GM23338 (cell line): ENCODE measurements around the gene HIVEP3. TPM values are rescaled to one million over a fixed set of nuclear protein-coding genes. Genes with fewer than 3 reads are reported as not detected.

Source experiments
- ATAC-seq: fragments of 200-7000 bp; cut with Tn5 transposase; 3 replicates; pipeline ENCODE4 v1.9.1; 2020
- DNase-seq: peaks from one replicate; pipeline ENCODE4 v3.0.0-alpha.2; 2015; ENCODE audit warnings: low spot score
- H2AFZ ChIP-seq: fragments of 200-600 bp; sonication (generic); 2 replicates; pipeline ENCODE4 v1.8.0; 2016; ENCODE audit warnings: antibody characterized with exemption, mild to moderate bottlenecking, moderate library complexity
- H3F3A ChIP-seq: fragments of 200-600 bp; sonication (generic); replicated peaks from 2 replicates; pipeline ENCODE4 v1.8.0; 2017; ENCODE audit warnings: antibody characterized with exemption, mixed run types, low read depth
- H3K27ac ChIP-seq: fragments of 200-600 bp; sonication (generic); 2 replicates; pipeline ENCODE4 v1.6.1; 2016; ENCODE audit warnings: low read depth
- H3K27me3 ChIP-seq: fragments of 200-600 bp; sonication (generic); 2 replicates; pipeline ENCODE4 v1.8.0; 2016; ENCODE audit warnings: mild to moderate bottlenecking, mixed run types, moderate library complexity; ENCODE audit not compliant: insufficient read depth
- H3K36me3 ChIP-seq: fragments of 200-600 bp; sonication (generic); 2 replicates; pipeline ENCODE4 v1.8.0; 2016; ENCODE audit warnings: mild to moderate bottlenecking; ENCODE audit not compliant: insufficient read depth
- H3K4me1 ChIP-seq: fragments of 200-600 bp; sonication (generic); 2 replicates; pipeline ENCODE4 v1.8.0; 2016; ENCODE audit warnings: mild to moderate bottlenecking, moderate library complexity; ENCODE audit not compliant: insufficient read depth
- H3K4me2 ChIP-seq: fragments of 200-600 bp; sonication (generic); 2 replicates; pipeline ENCODE4 v1.7.1; 2017; ENCODE audit warnings: mixed run types
- H3K4me3 ChIP-seq: fragments of 200-600 bp; sonication (generic); 2 replicates; pipeline ENCODE4 v1.6.1; 2016; ENCODE audit warnings: mixed run types
- H3K79me2 ChIP-seq: fragments of 200-600 bp; sonication (generic); replicated peaks from 2 replicates; pipeline ENCODE4 v1.8.0; 2017; ENCODE audit warnings: mild to moderate bottlenecking; ENCODE audit not compliant: insufficient read depth
- H3K9me2 ChIP-seq: fragments of 200-600 bp; sonication (generic); 2 replicates; pipeline ENCODE4 v1.8.0; 2017; ENCODE audit not compliant: insufficient read depth
- H4K20me1 ChIP-seq: fragments of 200-600 bp; sonication (generic); replicated peaks from 2 replicates; pipeline ENCODE4 v1.8.0; 2017; ENCODE audit warnings: mild to moderate bottlenecking; ENCODE audit not compliant: insufficient read depth
- H3K27ac Mint-ChIP-seq: 2 replicates; pipeline ENCODE4 v1.8.0; 2020; ENCODE audit warnings: inconsistent platforms, mild to moderate bottlenecking, moderate library complexity, mixed read lengths
- H3K27me3 Mint-ChIP-seq: 3 replicates; pipeline ENCODE4 v1.8.0; 2022; ENCODE audit warnings: low read depth, mild to moderate bottlenecking, moderate library complexity, mixed read lengths, inconsistent platforms; ENCODE audit not compliant: insufficient read depth, poor library complexity
- H3K36me3 Mint-ChIP-seq: 3 replicates; pipeline ENCODE4 v1.8.0; 2021; ENCODE audit warnings: low read depth, mild to moderate bottlenecking, inconsistent platforms, moderate library complexity, mixed read lengths
- H3K4me1 Mint-ChIP-seq: 3 replicates; pipeline ENCODE4 v1.8.0; 2020; ENCODE audit warnings: mild to moderate bottlenecking, inconsistent platforms, mixed read lengths
- H3K4me3 Mint-ChIP-seq: 3 replicates; pipeline ENCODE4 v1.8.0; 2021; ENCODE audit warnings: moderate library complexity, mild to moderate bottlenecking, inconsistent platforms, mixed read lengths
- H3K9me3 Mint-ChIP-seq: 3 replicates; pipeline ENCODE4 v1.8.0; 2020; ENCODE audit warnings: moderate library complexity, mild to moderate bottlenecking, inconsistent platforms, mixed read lengths
- CREB1 ChIP-seq: fragments of 250-450 bp; sonication (Bioruptor Pico); IDR thresholded peaks from 2 replicates; pipeline ENCODE4 v1.5.0; 2020; ENCODE audit warnings: low read depth, mild to moderate bottlenecking, moderate library complexity
- EZH2 ChIP-seq: fragments of 200-600 bp; sonication (generic); IDR thresholded peaks from one replicate; pipeline ENCODE4 v1.8.0; 2017; ENCODE audit warnings: antibody characterized with exemption, mild to moderate bottlenecking, low read depth; ENCODE audit not compliant: unreplicated experiment
- EZH2phosphoT487 ChIP-seq: fragments of 200-600 bp; sonication (generic); IDR thresholded peaks from one replicate; pipeline ENCODE4 v1.8.1; 2018; ENCODE audit warnings: antibody characterized with exemption; ENCODE audit not compliant: unreplicated experiment
- JUNB ChIP-seq: IDR thresholded peaks from one replicate; pipeline ENCODE4 v1.6.1; 2016; ENCODE audit warnings: antibody characterized with exemption; ENCODE audit not compliant: unreplicated experiment
- NANOG ChIP-seq: IDR thresholded peaks from 2 replicates; pipeline ENCODE4 v1.6.1; 2016; ENCODE audit warnings: antibody characterized with exemption, borderline replicate concordance
- POLR2AphosphoS5 ChIP-seq: IDR thresholded peaks from 2 replicates; pipeline ENCODE4 v1.6.1; 2016; ENCODE audit warnings: antibody characterized with exemption, low read depth
- STAT1 ChIP-seq: IDR thresholded peaks from one replicate; pipeline ENCODE4 v1.6.1; 2016; ENCODE audit warnings: antibody characterized with exemption; ENCODE audit not compliant: unreplicated experiment
- ZNF114 ChIP-seq: fragments of 250-450 bp; sonication (Bioruptor Pico); IDR thresholded peaks from 2 replicates; pipeline ENCODE4 v1.5.0; 2020; ENCODE audit warnings: mild to moderate bottlenecking, moderate library complexity
- ZNF331 ChIP-seq: fragments of 250-450 bp; sonication (Bioruptor Pico); IDR thresholded peaks from 2 replicates; pipeline ENCODE4 v1.5.0; 2020; ENCODE audit warnings: low read depth, mild to moderate bottlenecking, moderate library complexity
- ZNF462 ChIP-seq: fragments of 250-450 bp; sonication (Bioruptor Pico); IDR thresholded peaks from 2 replicates; pipeline ENCODE4 v1.5.0; 2020; ENCODE audit warnings: mild to moderate bottlenecking, moderate library complexity
- polyA plus RNA-seq: library from polyadenylated mRNA; unstranded; fragments of >200 nt; fragmentation: Nextera tagmentation; extraction: Ambion mirVana; gene quantifications from 2 replicates; pipeline ENCODE4 v1.2.1, GENCODE V29; 2016
- total RNA-seq: library from RNA; depleted of rRNA; stranded (reverse); fragments of >200 nt; shearing (Covaris generic); gene quantifications from 2 replicates; pipeline ENCODE4 v1.2.3, GENCODE V29; 2014
- TF ChIP-seq, protein P1 (sequence below): IDR thresholded peaks from 2 replicates; pipeline ENCODE4 v1.6.1; 2016; ENCODE audit warnings: antibody characterized with exemption
- TF ChIP-seq, protein P2 (sequence below), 2 experiments: fragments of 200-600 bp in 1 of 2; sonication (generic) in 1 of 2; conservative IDR thresholded peaks; 2 replicates each; pipeline versions ENCODE4 v1.5.1 to v1.6.1; 2016 to 2017; ENCODE audit warnings: antibody characterized with exemption in 2 of 2, low read depth in 2 of 2, mild to moderate bottlenecking in 2 of 2, moderate library complexity in 1 of 2
- TF ChIP-seq, protein P3 (sequence below): IDR thresholded peaks from one replicate; pipeline ENCODE4 v1.6.1; 2018; ENCODE audit warnings: antibody characterized with exemption; ENCODE audit not compliant: unreplicated experiment

The HIVEP3 gene
- total and polyA plus RNA-seq, 2 experiments from 2014 or later, result 0.14 to 0.24 TPM

DNA sequence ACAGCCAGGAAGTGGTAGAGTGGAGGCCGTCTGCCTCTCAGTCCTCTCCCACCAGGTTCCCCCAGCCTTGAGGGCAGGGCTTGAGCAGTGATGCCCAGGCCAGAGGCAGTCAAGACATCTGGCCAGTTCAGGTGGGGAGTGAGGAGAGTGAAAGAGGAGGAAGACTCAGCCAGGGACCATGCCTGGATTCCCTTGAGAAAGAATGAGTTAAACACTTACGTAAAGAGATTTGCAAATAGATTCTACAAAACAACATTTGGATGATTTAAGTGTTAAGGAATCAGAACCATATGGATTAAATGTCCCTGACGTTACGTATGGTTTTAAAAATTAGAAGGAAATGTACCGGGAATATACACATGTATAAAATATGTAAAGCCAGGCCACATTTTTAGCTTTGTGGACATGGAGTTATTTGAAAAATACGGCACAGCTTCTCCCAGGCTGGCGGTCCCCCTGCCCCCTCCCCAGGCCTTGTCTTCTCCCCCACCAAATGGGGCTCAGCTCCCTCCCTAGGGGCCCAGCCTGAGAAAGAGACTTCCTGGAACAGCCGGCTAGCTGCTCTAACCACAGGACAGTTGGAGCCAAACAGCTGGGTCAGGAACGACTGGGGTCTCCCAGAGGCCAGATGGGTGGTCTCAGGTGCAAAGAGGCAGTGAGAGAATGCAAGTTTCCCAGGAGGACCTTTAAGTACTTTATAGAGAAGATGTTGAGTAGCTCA, 245.9 kb downstream of the HIVEP3 start:
- Histone ChIP-seq H3K27ac (no peak overlapping the region), H4K20me1 (no peaks in the 10 kb centered on the region), H2AFZ (no peak overlapping the region), H3K4me3 (no peak overlapping the region), H3K36me3 (no peaks in the 10 kb centered on the region), H3F3A (no peaks in the 10 kb centered on the region), H3K27me3 (no peaks in the 10 kb centered on the region), H3K9me2 (no peaks in the 10 kb centered on the region), H3K79me2 (no peaks in the 10 kb centered on the region), H3K4me2 (no peak overlapping the region), H3K4me1 (no peaks in the 10 kb centered on the region)
- Mint-ChIP-seq H3K27me3 (peaks cover 16% of the 10 kb centered on the region), H3K36me3 (no peaks in the 10 kb centered on the region), H3K4me1 (0 out of 3 replicates have a peak, but pooled peaks cover 6% of the 10 kb centered on the region), H3K9me3 (no peaks in the 10 kb centered on the region), H3K4me3 (no peak overlapping the region), H3K27ac (no peak overlapping the region)
- ATAC-seq (no peak; the same call in 2 of the 3 replicates), DNase-seq (no peak)
- TF ChIP-seq STAT1 (no peak), EZH2 (no peak), CREB1 (CRISPR knock-in tag) (no peak), JUNB (no peak), POLR2AphosphoS5 (no peak), NANOG (no peak), ZNF114 (no peak), ZNF331 (no peak), ZNF462 (CRISPR knock-in tag) (no peak), EZH2phosphoT487 (no peak)
- TF ChIP-seq, protein P1, sequence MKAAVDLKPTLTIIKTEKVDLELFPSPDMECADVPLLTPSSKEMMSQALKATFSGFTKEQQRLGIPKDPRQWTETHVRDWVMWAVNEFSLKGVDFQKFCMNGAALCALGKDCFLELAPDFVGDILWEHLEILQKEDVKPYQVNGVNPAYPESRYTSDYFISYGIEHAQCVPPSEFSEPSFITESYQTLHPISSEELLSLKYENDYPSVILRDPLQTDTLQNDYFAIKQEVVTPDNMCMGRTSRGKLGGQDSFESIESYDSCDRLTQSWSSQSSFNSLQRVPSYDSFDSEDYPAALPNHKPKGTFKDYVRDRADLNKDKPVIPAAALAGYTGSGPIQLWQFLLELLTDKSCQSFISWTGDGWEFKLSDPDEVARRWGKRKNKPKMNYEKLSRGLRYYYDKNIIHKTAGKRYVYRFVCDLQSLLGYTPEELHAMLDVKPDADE, result no peak
- TF ChIP-seq, protein P2, sequence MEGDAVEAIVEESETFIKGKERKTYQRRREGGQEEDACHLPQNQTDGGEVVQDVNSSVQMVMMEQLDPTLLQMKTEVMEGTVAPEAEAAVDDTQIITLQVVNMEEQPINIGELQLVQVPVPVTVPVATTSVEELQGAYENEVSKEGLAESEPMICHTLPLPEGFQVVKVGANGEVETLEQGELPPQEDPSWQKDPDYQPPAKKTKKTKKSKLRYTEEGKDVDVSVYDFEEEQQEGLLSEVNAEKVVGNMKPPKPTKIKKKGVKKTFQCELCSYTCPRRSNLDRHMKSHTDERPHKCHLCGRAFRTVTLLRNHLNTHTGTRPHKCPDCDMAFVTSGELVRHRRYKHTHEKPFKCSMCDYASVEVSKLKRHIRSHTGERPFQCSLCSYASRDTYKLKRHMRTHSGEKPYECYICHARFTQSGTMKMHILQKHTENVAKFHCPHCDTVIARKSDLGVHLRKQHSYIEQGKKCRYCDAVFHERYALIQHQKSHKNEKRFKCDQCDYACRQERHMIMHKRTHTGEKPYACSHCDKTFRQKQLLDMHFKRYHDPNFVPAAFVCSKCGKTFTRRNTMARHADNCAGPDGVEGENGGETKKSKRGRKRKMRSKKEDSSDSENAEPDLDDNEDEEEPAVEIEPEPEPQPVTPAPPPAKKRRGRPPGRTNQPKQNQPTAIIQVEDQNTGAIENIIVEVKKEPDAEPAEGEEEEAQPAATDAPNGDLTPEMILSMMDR (conservative IDR thresholded peaks at IDR 0.05; ENCODE audit: low read depth in 2 of 2), result no peak
- TF ChIP-seq, protein P3, sequence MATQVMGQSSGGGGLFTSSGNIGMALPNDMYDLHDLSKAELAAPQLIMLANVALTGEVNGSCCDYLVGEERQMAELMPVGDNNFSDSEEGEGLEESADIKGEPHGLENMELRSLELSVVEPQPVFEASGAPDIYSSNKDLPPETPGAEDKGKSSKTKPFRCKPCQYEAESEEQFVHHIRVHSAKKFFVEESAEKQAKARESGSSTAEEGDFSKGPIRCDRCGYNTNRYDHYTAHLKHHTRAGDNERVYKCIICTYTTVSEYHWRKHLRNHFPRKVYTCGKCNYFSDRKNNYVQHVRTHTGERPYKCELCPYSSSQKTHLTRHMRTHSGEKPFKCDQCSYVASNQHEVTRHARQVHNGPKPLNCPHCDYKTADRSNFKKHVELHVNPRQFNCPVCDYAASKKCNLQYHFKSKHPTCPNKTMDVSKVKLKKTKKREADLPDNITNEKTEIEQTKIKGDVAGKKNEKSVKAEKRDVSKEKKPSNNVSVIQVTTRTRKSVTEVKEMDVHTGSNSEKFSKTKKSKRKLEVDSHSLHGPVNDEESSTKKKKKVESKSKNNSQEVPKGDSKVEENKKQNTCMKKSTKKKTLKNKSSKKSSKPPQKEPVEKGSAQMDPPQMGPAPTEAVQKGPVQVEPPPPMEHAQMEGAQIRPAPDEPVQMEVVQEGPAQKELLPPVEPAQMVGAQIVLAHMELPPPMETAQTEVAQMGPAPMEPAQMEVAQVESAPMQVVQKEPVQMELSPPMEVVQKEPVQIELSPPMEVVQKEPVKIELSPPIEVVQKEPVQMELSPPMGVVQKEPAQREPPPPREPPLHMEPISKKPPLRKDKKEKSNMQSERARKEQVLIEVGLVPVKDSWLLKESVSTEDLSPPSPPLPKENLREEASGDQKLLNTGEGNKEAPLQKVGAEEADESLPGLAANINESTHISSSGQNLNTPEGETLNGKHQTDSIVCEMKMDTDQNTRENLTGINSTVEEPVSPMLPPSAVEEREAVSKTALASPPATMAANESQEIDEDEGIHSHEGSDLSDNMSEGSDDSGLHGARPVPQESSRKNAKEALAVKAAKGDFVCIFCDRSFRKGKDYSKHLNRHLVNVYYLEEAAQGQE, result no peak
